Occipital lobe (tissue), 2 donors: ENCODE results near the gene MAB21L4. TPM values are rescaled to one million over a fixed set of nuclear protein-coding genes. Genes with fewer than 3 reads are reported as not detected.

ENCODE experiments used
- DNase-seq: peaks from one replicate; lab custom pipeline; 2025; lab: John Stamatoyannopoulos, UW
- total RNA-seq: library from RNA; depleted of rRNA; stranded (reverse); fragments of >200 nt; gene quantifications from one replicate; pipeline ENCODE4 v1.2.3, GENCODE V29; 2014

Gene MAB21L4
- total RNA-seq, 1 donor from 2014 or later = not detected

- no peak for DNase-seq
Measured at GRCh38 chr2:240881913-240882312, 14.0 kb downstream of the MAB21L4 start.

- no peak for DNase-seq
Measured at GRCh38 chr2:240879105-240879504, 16.9 kb downstream of the MAB21L4 start.

DNA sequence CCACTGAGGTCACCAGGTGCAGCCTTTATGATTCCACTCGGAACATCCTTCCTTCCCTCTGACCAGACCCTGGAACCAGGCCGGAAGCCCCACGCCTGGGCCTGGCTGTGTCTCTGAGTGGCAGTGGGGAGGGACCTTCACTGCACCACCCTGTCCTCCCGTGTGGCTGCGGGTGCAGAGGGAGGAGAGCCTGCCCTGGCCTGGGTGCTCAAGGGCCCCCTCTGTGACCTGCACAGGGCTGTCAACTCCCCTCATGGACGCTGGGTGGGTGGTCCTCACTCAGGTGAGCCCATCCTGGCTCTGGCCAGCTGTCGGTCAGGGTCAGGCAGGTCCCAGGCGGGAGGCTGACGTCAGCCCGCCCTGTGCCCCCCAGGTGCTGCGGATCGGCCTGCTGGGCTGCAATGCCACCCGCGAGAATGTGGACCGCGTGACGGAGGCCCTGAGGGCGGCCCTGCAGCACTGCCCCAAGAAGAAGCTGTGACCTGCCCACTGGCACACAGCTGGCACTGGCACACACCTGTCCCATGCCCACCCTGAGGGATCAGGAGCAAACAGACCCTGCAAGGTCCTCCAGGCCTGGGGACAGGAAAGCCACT lies 17.5 kb downstream of the MAB21L4 start:
- no peak for DNase-seq

DNA sequence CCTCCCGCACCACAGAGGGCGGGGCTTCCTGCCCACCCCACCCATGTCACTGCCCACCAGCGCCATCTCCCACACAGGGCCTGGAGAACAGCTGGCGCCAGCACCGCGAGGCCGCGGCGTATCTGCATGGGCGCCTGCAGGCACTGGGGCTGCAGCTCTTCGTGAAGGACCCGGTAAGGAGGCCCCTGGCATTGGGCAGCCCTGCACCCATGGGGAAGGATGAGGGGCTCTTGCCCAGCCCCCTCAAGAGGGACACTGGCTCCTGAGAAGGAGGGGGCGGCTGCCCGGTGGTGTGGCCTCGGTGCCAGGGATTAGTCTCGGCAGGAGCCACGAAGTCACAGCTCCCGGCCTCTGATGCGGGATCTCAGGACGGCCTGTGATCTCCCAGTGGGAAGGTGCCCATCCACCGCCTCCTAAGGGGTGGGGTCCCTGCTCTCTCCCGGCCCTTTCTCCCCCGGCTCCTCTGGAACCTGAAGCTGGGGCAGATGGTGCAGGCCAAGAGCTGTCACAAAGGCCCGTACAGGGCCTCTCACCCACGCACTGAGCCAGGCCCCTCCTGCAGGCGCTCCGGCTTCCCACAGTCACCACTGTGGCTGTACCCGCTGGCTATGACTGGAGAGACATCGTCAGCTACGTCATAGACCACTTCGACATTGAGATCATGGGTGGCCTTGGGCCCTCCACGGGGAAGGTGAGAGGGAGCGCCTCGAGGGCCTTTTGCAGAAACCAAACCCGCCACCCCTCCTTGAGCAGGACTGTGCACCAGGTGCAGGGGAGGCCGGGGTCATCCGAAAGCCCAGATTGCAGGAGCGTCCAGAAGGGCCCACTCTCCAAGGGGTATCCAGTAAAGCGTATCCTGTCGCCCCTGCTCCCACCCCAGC lies 18.3 kb downstream of the MAB21L4 start:
- no peak for DNase-seq

DNA sequence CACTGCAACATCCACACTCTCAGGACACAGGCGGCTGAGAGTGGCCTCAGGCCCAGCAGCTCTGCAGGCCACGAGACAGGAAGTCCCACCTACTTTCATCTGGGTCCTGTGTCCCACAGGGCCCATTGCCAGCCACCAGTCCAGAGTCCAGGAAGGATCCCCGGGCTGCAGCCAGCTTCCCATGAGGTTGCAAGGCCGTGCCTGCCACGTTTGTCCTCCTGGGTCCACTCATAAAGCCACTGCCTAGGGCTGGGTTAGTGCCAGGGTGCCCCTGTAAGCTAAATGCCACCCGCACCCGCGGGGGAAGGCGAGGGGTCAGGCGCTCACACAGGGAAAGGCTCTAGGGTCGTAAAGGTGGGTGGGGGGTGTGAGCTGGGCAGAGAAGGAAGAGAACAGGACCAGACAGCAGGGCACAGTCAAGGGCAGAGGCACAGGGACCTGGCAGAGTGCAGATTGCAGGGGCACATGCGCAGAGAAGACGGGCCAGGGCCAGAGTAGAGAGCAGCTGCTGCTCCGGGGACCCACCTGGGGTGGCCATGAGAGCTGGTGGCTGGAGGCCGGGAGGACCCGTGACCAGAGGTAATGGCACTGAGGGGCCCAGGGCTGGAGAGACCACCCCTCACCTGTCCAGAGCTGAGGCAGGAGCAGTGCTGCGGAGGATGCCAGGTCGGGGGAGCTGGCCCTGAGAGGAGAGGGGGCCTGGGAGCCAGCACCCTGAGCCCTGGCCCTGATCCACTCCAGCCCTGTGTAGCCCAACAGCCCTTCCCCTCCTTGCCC lies 19.3 kb downstream of the MAB21L4 start:
- no peak for DNase-seq

DNA sequence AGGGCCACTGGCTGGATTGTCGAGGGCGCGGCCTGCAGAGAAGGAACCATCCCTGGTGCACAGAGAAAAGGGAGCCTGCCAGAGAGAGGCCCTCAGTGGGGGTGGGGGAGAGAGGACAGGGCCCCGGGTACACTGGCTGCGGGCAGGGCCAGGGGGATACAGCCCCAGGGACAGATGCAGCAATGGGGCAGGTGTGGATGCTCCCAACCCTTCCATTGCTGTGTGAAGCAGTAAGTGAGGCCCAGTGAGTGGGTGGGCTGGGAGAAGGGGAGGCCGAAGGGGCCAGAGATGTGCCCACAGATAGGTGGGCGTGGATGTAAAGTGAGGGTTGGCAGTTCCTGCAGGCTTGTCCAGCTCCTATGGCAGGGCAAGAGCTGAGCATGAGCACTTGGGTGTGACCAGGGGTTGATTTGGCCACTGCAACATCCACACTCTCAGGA lies 19.9 kb downstream of the MAB21L4 start:
- DNase-seq = no peak

GRCh38 chr2:240875228-240876034 lies 20.5 kb downstream of the MAB21L4 start:
- no peak for DNase-seq

DNA sequence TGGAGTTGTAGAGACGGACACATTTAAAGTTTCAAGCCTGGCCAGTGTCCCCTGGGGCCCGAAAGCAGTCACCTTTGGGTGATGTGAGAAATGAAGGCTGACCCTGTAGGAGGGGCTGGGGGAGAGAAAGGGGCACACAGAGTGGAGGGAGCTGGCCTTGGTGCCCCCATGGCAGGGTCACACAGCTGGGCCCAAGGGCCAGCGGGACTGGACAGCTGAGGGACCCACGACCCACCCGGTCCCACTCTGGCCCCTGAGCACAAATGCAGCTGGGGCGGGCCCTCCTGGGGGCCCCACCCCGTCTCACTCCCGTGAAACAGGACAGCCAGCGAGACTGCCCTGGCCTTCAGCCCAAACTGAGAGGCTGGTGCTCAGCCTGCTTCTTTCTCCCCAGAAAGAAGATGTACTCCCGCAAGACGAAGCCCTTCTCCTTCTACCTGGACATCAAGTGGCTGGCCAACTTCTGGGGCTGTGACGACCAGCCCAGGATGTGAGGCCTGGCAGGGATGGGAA lies 21.2 kb downstream of the MAB21L4 start:
- DNase-seq = no peak

DNA sequence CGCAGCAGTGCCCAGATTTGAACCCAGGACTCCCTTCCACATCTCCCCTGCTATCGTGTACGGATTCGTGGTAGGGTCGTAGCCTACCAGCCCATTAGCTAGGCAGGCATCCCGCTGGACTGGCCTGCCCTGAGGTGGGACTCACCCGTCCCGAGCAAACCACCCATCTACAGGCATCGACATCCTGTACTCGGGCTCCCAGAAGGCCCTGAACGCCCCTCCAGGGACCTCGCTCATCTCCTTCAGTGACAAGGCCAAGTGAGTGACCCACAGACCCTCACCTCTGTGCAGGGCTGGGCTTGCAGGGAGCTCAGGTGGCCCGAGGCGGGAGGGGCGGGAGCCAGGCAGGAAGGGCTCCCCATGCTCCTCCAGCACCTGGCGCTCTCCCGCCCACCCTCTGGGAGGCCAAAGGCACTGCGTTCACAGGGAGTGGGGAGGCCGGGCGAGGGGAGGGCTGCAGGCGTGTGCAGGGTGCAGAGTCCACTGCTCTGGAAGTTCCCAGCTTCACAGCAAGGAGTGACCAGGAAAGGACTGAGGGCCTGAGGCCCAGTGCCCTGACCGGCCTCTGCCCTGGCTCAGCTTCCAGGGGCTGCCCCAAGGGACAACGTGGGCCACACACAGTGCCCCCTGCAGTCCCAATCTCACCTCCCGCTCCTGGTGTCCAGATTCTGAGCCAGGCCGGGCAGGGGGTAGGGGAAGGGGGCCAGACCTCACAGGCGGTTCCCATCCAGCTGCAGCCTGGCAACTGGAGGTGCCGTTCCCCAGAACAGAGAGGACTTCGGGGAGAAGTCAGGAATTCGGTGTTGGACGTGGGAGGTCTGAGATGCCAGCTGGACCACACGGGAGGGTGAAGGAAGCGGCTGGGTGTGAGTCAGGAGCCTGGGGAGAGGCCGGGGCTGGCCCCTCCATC lies 21.9 kb downstream of the MAB21L4 start:
- no peak for DNase-seq

DNA sequence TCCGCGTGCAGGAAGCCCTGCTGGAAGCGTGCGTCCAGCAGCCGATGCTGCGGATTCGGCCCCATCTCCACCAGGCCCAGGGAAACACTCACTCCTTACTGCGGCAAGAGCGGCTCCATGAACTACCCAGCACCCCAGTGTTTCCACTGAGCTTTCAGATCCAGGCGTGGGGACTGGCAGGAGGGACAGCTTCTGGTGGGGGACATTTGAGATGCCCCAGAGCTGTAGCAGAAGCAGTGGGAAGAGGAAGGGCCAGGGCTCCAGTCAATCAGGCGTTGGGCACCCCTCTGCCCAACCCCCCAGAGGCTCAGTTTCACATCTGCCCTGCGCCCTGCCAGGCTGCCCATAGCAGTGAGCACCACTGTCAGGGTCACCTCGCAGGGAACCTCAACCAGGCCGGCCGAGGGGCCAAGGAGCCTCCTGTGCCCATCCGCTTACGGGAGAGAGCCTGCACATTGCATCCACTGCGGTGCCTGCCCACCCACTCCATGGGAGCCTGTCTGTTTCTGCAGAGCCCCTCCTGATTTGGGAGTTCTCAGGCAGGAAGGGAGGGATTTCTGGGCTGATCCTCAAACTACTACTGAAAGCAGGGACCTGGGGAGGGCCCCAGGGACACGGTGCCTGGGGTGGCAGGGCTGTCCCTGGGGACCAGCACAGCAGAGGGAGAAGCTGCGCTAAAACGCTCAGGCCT lies 22.7 kb downstream of the MAB21L4 start:
- DNase-seq = no peak

- no peak for DNase-seq
Measured at GRCh38 chr2:240872317-240873097, 23.4 kb downstream of the MAB21L4 start.

GRCh38 chr2:240871071-240871958 lies 24.6 kb downstream of the MAB21L4 start:
- no peak for DNase-seq

GRCh38 chr2:240869956-240870875 lies 25.7 kb downstream of the MAB21L4 start:
- no peak for DNase-seq

- DNase-seq = no peak
Measured at GRCh38 chr2:240869109-240869955, 26.6 kb downstream of the MAB21L4 start.

DNA sequence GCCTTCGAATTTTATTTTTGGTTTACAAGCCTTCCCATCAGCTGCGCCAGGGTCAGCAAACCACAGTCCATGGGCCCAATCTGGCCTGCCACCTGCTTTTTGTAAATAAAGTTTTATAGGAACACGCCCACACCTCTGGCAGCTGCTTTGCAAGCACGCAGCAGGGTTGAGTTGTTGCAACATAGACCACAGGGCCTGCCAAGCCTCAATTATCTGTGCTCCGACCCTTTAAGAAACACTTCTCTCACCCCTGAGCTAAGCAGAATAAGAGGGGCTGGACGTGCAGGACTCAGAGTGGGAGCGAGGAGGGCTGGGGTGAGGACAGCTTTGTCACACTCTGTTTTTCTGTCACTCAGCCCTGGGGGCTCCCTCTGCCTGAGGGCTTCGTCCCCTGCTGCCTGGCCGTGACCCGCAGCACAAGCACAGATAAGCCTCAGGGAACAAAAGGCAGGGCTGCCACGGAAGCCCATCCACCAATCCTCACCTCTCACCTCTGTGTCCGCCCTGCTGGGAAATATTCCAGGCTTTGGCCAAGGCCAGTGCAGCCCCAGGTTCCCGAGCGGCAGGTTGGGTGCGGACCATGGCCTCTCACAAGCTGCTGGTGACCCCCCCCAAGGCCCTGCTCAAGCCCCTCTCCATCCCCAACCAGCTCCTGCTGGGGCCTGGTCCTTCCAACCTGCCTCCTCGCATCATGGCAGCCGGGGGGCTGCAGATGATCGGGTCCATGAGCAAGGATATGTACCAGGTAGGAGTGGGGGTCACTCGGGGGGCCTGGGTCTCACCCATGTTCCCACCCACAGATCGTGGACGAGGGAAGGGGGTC lies 27.5 kb downstream of the MAB21L4 start, which contains the start of gene AGXT:
Gene AGXT, plus strand, starts transcription at position 539 of the 823 bp plus-strand sequence. Its CDS starts 42 bp downstream, at position 581.
- DNase-seq = no peak
